Endothelial cell of umbilical vein (primary cell): ENCODE results near the gene SCYL1. TPM values are rescaled to one million over a fixed set of nuclear protein-coding genes. Genes with fewer than 3 reads are reported as not detected.

Source experiments
- BruUV-seq: library from RNA; stranded (reverse); fragments of 400-500 nt; replicated peaks from 2 replicates; lab custom pipeline; 2021; lab: Mats Ljungman, UMichigan
- CTCF ChIA-PET: fragments of 300-600, 350-600 bp; sonication (Branson Sonifier 250); formaldehyde crosslinking; loops from one replicate; lab custom pipeline; 2021; ENCODE audit warnings: antibody characterized with exemption, inconsistent platforms; lab: Charles Lee
- POLR2A ChIA-PET: fragments of 300-600, 350-600 bp; sonication (Branson Sonifier 250); formaldehyde crosslinking; loops from one replicate; lab custom pipeline; 2021; ENCODE audit warnings: antibody characterized with exemption, inconsistent platforms; lab: Charles Lee
- DNase-seq: peaks from one replicate; pipeline ENCODE4 v3.0.0-alpha.2; 2011; ENCODE audit warnings: low read depth, low spot score
- FAIRE-seq: peaks from 2 replicates; lab custom pipeline; 2011; peaks lifted over from hg19 to GRCh38; lab: Jason Lieb, UNC
- H2AFZ ChIP-seq: 2 replicates; pipeline ENCODE4 v1.6.0; 2012; ENCODE audit warnings: low read depth, low read length, control low read depth, inconsistent platforms
- H3K27ac ChIP-seq: 2 replicates; pipeline ENCODE4 v1.5.1; 2011; ENCODE audit warnings: low read depth, mild to moderate bottlenecking, control low read depth, low read length, moderate library complexity; ENCODE audit not compliant: insufficient read depth
- H3K27me3 ChIP-seq, 2 experiments: 2 replicates each; pipeline versions ENCODE4 v1.6.0 to v1.6.1; 2011; ENCODE audit warnings: low read length in 2 of 2, mixed read lengths in 1 of 2; ENCODE audit not compliant: control insufficient read depth in 2 of 2, insufficient read depth in 2 of 2
- H3K36me3 ChIP-seq, 2 experiments: 2 replicates in 1 of 2; 3 replicates in 1 of 2; pipeline ENCODE4 v1.5.1; 2011; ENCODE audit warnings: low read length in 2 of 2, mild to moderate bottlenecking in 1 of 2, moderate library complexity in 1 of 2; ENCODE audit not compliant: control insufficient read depth in 2 of 2, insufficient read depth in 2 of 2; ENCODE audit errors: extremely low read depth in 1 of 2
- H3K4me1 ChIP-seq: 3 replicates; pipeline ENCODE4 v1.5.1; 2011; ENCODE audit warnings: mild to moderate bottlenecking, low read length; ENCODE audit not compliant: control insufficient read depth, insufficient read depth; ENCODE audit errors: extremely low read depth
- H3K4me2 ChIP-seq: 2 replicates; pipeline ENCODE4 v1.6.1; 2011; ENCODE audit warnings: low read length, control low read depth, mixed read lengths; ENCODE audit not compliant: insufficient read depth
- H3K4me3 ChIP-seq, 3 experiments: fragments of 200-600 bp in 1 of 3; sonication (generic), shearing (Covaris generic) in 1 of 3; replicated peaks in 1 of 3; 2 replicates each; pipeline ENCODE4 v1.5.1; 2011 to 2016; ENCODE audit warnings: control low read depth in 3 of 3, low read length in 3 of 3, mild to moderate bottlenecking in 2 of 3, inconsistent platforms in 1 of 3, low read depth in 1 of 3, moderate library complexity in 1 of 3; ENCODE audit not compliant: insufficient read depth in 1 of 3
- H3K79me2 ChIP-seq: 2 replicates; pipeline ENCODE4 v1.6.0; 2012; ENCODE audit warnings: low read length, inconsistent platforms; ENCODE audit not compliant: control insufficient read depth, insufficient read depth
- H3K9ac ChIP-seq: replicated peaks from 2 replicates; pipeline ENCODE3; 2011; ENCODE audit warnings: low read length, control low read depth; ENCODE audit not compliant: insufficient read depth; ENCODE audit errors: extremely low read depth
- H3K9me1 ChIP-seq: replicated peaks from 3 replicates; pipeline ENCODE4 v1.6.0; 2011; ENCODE audit warnings: mild to moderate bottlenecking, low read length; ENCODE audit not compliant: control insufficient read depth, insufficient read depth; ENCODE audit errors: extremely low read depth
- H3K9me3 ChIP-seq: replicated peaks from 2 replicates; pipeline ENCODE4 v1.5.1; 2012; ENCODE audit warnings: low read length, inconsistent platforms; ENCODE audit not compliant: control insufficient read depth, insufficient read depth
- H4K20me1 ChIP-seq: replicated peaks from 2 replicates; pipeline ENCODE3; 2011; ENCODE audit warnings: mild to moderate bottlenecking, low read length; ENCODE audit not compliant: control insufficient read depth, insufficient read depth; ENCODE audit errors: extremely low read depth
- CTCF ChIP-seq, 2 donors: IDR thresholded peaks; 1 replicate in 1 of 2; 2 replicates in 1 of 2; pipeline ENCODE4 v1.5.1; 2011; ENCODE audit warnings: low read length in 2 of 2, mild to moderate bottlenecking in 2 of 2, moderate library complexity in 2 of 2, control low read depth in 1 of 2, inconsistent platforms in 1 of 2, low read depth in 1 of 2; ENCODE audit not compliant: insufficient read depth in 1 of 2; ENCODE audit errors: extremely low read depth in 1 of 2
- EZH2 ChIP-seq: IDR thresholded peaks from 2 replicates; pipeline ENCODE4 v1.6.1; 2012; ENCODE audit warnings: borderline replicate concordance, low read depth, mild to moderate bottlenecking, moderate library complexity, low read length, inconsistent platforms; ENCODE audit not compliant: severe bottlenecking
- FOS ChIP-seq: IDR thresholded peaks from 2 replicates; pipeline ENCODE4 v1.6.1; 2011; ENCODE audit warnings: mild to moderate bottlenecking, low read length, moderate library complexity, borderline replicate concordance; ENCODE audit not compliant: insufficient read depth
- GATA2 ChIP-seq: IDR thresholded peaks from 2 replicates; pipeline ENCODE4 v1.7.0; 2011; ENCODE audit warnings: low read depth, mild to moderate bottlenecking, moderate library complexity, mixed read lengths, low read length; ENCODE audit not compliant: insufficient read length, insufficient read depth
- JUN ChIP-seq: IDR thresholded peaks from 2 replicates; pipeline ENCODE4 v1.6.1; 2011; ENCODE audit warnings: borderline replicate concordance, low read depth; ENCODE audit not compliant: insufficient read length, insufficient read depth
- MAX ChIP-seq: IDR thresholded peaks from 2 replicates; pipeline ENCODE4 v1.6.1; 2011; ENCODE audit not compliant: insufficient read depth, insufficient read length
- MYC ChIP-seq: IDR thresholded peaks from one replicate; pipeline ENCODE4 v1.6.1; 2011; ENCODE audit warnings: mild to moderate bottlenecking, low read depth, low read length
- POLR2A ChIP-seq: IDR thresholded peaks from 2 replicates; pipeline ENCODE4 v1.6.1; 2012; ENCODE audit warnings: low read depth, mild to moderate bottlenecking, control low read depth, low read length
- POLR2AphosphoS5 ChIP-seq: IDR thresholded peaks from 2 replicates; pipeline ENCODE4 v1.6.1; 2012; ENCODE audit warnings: low read depth, mild to moderate bottlenecking, control low read depth, low read length, moderate library complexity; ENCODE audit not compliant: insufficient read depth
- dilution Hi-C: fragments of 300-500 bp; cut with MboI; formaldehyde crosslinking; loops from one replicate; pipeline ENCODE4 v1.15.0; 2019; ENCODE audit warnings: low sequenced_read_pairs; ENCODE audit not compliant: extremely low pct_ligation_motif_present
- intact Hi-C: fragments of 100-400 bp; cut with micrococcal nuclease; formaldehyde crosslinking; loops from one replicate; pipeline ENCODE4 v1.10.0; 2022
- polyA plus RNA-seq, 4 experiments: library from polyadenylated mRNA; depleted of rRNA in 3 of 4; stranded (reverse) in 3 of 4; unstranded in 1 of 4; fragments of >200 nt; gene quantifications; 2 replicates each; pipeline versions ENCODE4 v1.2.1 to v1.2.3, GENCODE V29; 2011 to 2012; ENCODE audit warnings: missing spikeins in 1 of 4
- total RNA-seq: library from RNA; stranded (reverse); gene quantifications from 2 replicates; pipeline ENCODE4 v1.2.3, GENCODE V29; 2021

Gene SCYL1
- total and polyA plus RNA-seq, 2 donors (not counting 3 experiments of a cell fraction or from before 2014, with no cell fraction given): 88.2 to 126 TPM

- Histone ChIP-seq H3K27me3 (no peaks in the 10 kb centered on the region), H3K79me2 (peaks cover 14% of the 10 kb centered on the region), H3K36me3 (peaks cover 0 to 36% of the 10 kb centered on the region in 2 experiments), H3K4me2 (no peak overlapping the region), H3K27ac (no peak overlapping the region), H3K4me3 (no peak overlapping the region), H2AFZ (no peak overlapping the region), H3K9ac (no peak overlapping the region), H3K9me3 (no peaks in the 10 kb centered on the region), H3K4me1 (peaks cover 20% of the 10 kb centered on the region), H4K20me1 (no peaks in the 10 kb centered on the region), H3K9me1 (no peaks in the 10 kb centered on the region)
- DNase-seq (peak; percentile 44), FAIRE-seq (no peak)
- intact Hi-C loops: no loop called here
- no peak for TF ChIP-seq JUN
- peak; percentile 55 to 57 for TF ChIP-seq CTCF (IDR thresholded peaks at IDR 0.05; ENCODE audit: extremely low read depth in 1 of 2, insufficient read depth in 1 of 2, low read depth in 1 of 2, low read length in 2 of 2)
- ChIA-PET CTCF (interaction anchor here (0.8 to 2.4 kb wide), 8 partner anchors 9 to 42 kb away, joined by 3 to 18 read pairs (median 5); partner anchors contain the start of genes FAM89B, SCYL1 and ZNRD2), POLR2A (no interaction called here)
- dilution Hi-C loops: no loop called here
- no TSS peak for BruUV-seq
Measured at GRCh38 chr11:65551572-65552387, 26.9 kb downstream of the SCYL1 start.

DNA sequence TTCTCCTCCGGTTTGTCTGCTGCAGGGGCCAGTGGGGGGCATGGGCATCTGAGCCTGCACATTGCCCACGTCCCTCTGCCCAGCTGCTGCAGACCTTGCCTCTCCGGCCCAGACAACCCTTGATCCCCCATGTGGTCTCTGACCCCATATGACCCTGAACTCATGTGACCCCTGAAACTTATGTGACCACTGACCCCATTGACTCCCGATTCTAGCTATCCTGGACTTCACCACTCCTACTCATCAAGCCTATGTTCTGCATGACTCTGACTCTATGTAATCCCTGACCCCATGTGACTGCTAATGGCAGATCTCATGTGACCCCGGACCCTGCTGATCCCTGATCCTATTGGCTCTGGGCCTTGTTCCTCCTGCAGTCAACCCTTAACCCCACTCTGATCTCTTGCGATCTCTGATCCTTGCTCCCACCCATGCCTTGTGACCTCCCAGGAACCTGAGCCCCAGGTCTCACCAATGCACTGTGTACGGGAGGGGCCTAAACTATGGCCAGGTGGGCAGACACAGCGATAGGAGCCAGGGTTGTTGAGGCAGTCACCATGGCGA lies 27.6 kb downstream of the SCYL1 start:
- Histone ChIP-seq H3K9ac (no peak overlapping the region), H3K36me3 (peaks cover 0 to 33% of the 10 kb centered on the region in 2 experiments), H3K9me3 (no peaks in the 10 kb centered on the region), H3K79me2 (peaks cover 21% of the 10 kb centered on the region), H3K4me3 (no peak overlapping the region), H3K4me2 (no peak overlapping the region), H3K9me1 (no peaks in the 10 kb centered on the region), H4K20me1 (no peaks in the 10 kb centered on the region), H3K27ac (no peak overlapping the region), H3K4me1 (peaks cover 25% of the 10 kb centered on the region), H2AFZ (no peak overlapping the region), H3K27me3 (no peaks in the 10 kb centered on the region)
- intact Hi-C loops (no loop called here), dilution Hi-C loops (no loop called here)
- TF ChIP-seq FOS: no peak
- TF ChIP-seq POLR2A: no peak
- no peak for TF ChIP-seq POLR2AphosphoS5
- TF ChIP-seq CTCF (IDR thresholded peaks at IDR 0.05; ENCODE audit: extremely low read depth in 1 of 2, insufficient read depth in 1 of 2, low read depth in 1 of 2, low read length in 2 of 2): no peak
- no peak for TF ChIP-seq GATA2
- no peak for TF ChIP-seq EZH2
- TF ChIP-seq MYC: no peak
- TF ChIP-seq MAX: no peak
- TF ChIP-seq JUN: no peak
- no peak for DNase-seq
- no TSS peak for BruUV-seq
- CTCF ChIA-PET: interaction anchor here (1.0 to 2.4 kb wide), 6 partner anchors 8 to 39 kb away, joined by 3 to 18 read pairs (median 8); partner anchors contain the start of genes FAM89B and SCYL1
- POLR2A ChIA-PET: no interaction called here
- FAIRE-seq: no peak
